Prostate gland (tissue), 2 donors: ENCODE results near the gene ROBO1. TPM values are rescaled to one million over a fixed set of nuclear protein-coding genes. Genes with fewer than 3 reads are reported as not detected.

ENCODE experiments used
- DNase-seq: peaks from one replicate; pipeline ENCODE4 v3.0.0-alpha.2; 2019; ENCODE audit warnings: low spot score
- H3K27ac ChIP-seq, 2 donors: fragments of 200-600 bp; sonication (generic); 2 replicates each; pipeline ENCODE4 v1.5.1; 2017 to 2019
- H3K27me3 ChIP-seq: fragments of 200-600 bp; sonication (generic); replicated peaks from 2 replicates; pipeline ENCODE4 v1.5.1; 2019; ENCODE audit not compliant: insufficient read depth
- H3K36me3 ChIP-seq, 2 donors: fragments of 200-600 bp; sonication (generic); 1 replicate in 1 of 2; 2 replicates in 1 of 2; pipeline versions ENCODE4 v1.5.1 to v1.8.1; 2017 to 2019
- H3K4me1 ChIP-seq: fragments of 200-600 bp; sonication (generic); replicated peaks from 2 replicates; pipeline ENCODE4 v1.5.1; 2019
- H3K4me3 ChIP-seq, 2 donors: fragments of 200-600 bp; sonication (generic); 2 replicates each; pipeline ENCODE4 v1.5.1; 2017 to 2019
- H3K9me3 ChIP-seq: fragments of 200-600 bp; sonication (generic); 2 replicates; pipeline ENCODE4 v1.5.1; 2017
- CTCF ChIP-seq, 4 experiments: fragments of 200-600 bp in 2 of 4; fragments of 450-650 bp in 2 of 4; sonication (generic) in 2 of 4; IDR thresholded peaks; 1 replicate in 3 of 4; 2 replicates in 1 of 4; pipeline ENCODE4 v1.5.1; 2016 to 2019; ENCODE audit warnings: antibody characterized with exemption in 4 of 4, mild to moderate bottlenecking in 2 of 4, moderate library complexity in 2 of 4
- POLR2A ChIP-seq: fragments of 450-650 bp; IDR thresholded peaks from one replicate; pipeline ENCODE4 v1.6.1; 2016; ENCODE audit warnings: antibody characterized with exemption, mild to moderate bottlenecking
- POLR2AphosphoS5 ChIP-seq: sonication (generic); formaldehyde crosslinking; IDR thresholded peaks from one replicate; pipeline ENCODE4 v1.6.1; 2017; ENCODE audit warnings: antibody characterized with exemption
- WGBS: methylation state at CpG from one replicate; pipeline ENCODE4 v1.1.5; 2018; 5-methylcytosine and 5-hydroxymethylcytosine counted together
- intact Hi-C: fragments of 100-400 bp; cut with DNase I; formaldehyde crosslinking; loops from one replicate; pipeline ENCODE4 v1.14.2; 2022
- total RNA-seq, 2 donors: library from RNA; depleted of rRNA; stranded (reverse); fragments of >200 nt; gene quantifications; one replicate each; pipeline ENCODE4 v1.1.0, GENCODE V29; 2016

Gene ROBO1
- total RNA-seq, 2 donors from 2014 or later = 37.6 to 50.8 TPM

- 31% methylated on average over 7 of the region's 7 CpGs for WGBS
- H3K36me3 ChIP-seq = no peaks in the 10 kb centered on the region
- no peak overlapping the region for H3K27ac ChIP-seq
- intact Hi-C loops = no loop called here
- H3K4me3 ChIP-seq = no peak overlapping the region
- TF ChIP-seq CTCF (IDR thresholded peaks at IDR 0.05) (peak in 3 of 4 experiments; percentile 49 to 63 (median 60)), POLR2AphosphoS5 (no peak), POLR2A (no peak)
- DNase-seq = no peak
- no peaks in the 10 kb centered on the region for H3K9me3 ChIP-seq
- H3K27me3 ChIP-seq = no peaks in the 10 kb centered on the region
- H3K4me1 ChIP-seq = no peaks in the 10 kb centered on the region
Observed at GRCh38 chr3:79497447-79498111, 270.2 kb downstream of the ROBO1 start.

- Histone ChIP-seq H3K4me1 (no peaks in the 10 kb centered on the region), H3K36me3 (no peaks in the 10 kb centered on the region), H3K27me3 (no peaks in the 10 kb centered on the region), H3K4me3 (no peak overlapping the region), H3K27ac (no peak overlapping the region), H3K9me3 (no peaks in the 10 kb centered on the region)
- no peak for TF ChIP-seq POLR2AphosphoS5
- TF ChIP-seq POLR2A = no peak
- no peak for DNase-seq
- WGBS = 51% methylated on average over 4 of the region's 4 CpGs
- intact Hi-C loops = no loop called here
Observed at GRCh38 chr3:79491029-79491641, 276.7 kb downstream of the ROBO1 start.

GRCh38 chr3:79490165-79491028 lies 277.4 kb downstream of the ROBO1 start:
- DNase-seq = peak; percentile 55
- no peak overlapping the region for H3K27ac ChIP-seq
- TF ChIP-seq CTCF (IDR thresholded peaks at IDR 0.05) (no peak), POLR2A (no peak), POLR2AphosphoS5 (no peak)
- 22% methylated on average over 8 of the region's 8 CpGs for WGBS
- H3K36me3 ChIP-seq = no peaks in the 10 kb centered on the region
- no peaks in the 10 kb centered on the region for H3K27me3 ChIP-seq
- H3K4me3 ChIP-seq = no peak overlapping the region
- H3K9me3 ChIP-seq = no peaks in the 10 kb centered on the region
- intact Hi-C loops = no loop called here
- H3K4me1 ChIP-seq = no peaks in the 10 kb centered on the region

- no peak for DNase-seq
- H3K4me1 ChIP-seq = no peaks in the 10 kb centered on the region
- no peak overlapping the region for H3K4me3 ChIP-seq
- 93% methylated on average over 2 of the region's 2 CpGs for whole genome bisulfite sequencing
- no peaks in the 10 kb centered on the region for H3K36me3 ChIP-seq
- intact Hi-C loops = no loop called here
- TF ChIP-seq POLR2AphosphoS5 = no peak
- TF ChIP-seq CTCF (IDR thresholded peaks at IDR 0.05) = no peak
- no peak for TF ChIP-seq POLR2A
- no peaks in the 10 kb centered on the region for H3K9me3 ChIP-seq
- no peaks in the 10 kb centered on the region for H3K27me3 ChIP-seq
- H3K27ac ChIP-seq = no peak overlapping the region
Observed at GRCh38 chr3:79488407-79488806, 279.4 kb downstream of the ROBO1 start.

GRCh38 chr3:79480746-79481145 lies 287.1 kb downstream of the ROBO1 start:
- Histone ChIP-seq H3K36me3 (no peaks in the 10 kb centered on the region), H3K27ac (no peak overlapping the region), H3K27me3 (no peaks in the 10 kb centered on the region), H3K4me3 (no peak overlapping the region), H3K4me1 (no peaks in the 10 kb centered on the region), H3K9me3 (no peaks in the 10 kb centered on the region)
- WGBS = 72% methylated on average over 1 of the region's 1 CpG
- DNase-seq = no peak
- TF ChIP-seq POLR2A (no peak), POLR2AphosphoS5 (no peak), CTCF (IDR thresholded peaks at IDR 0.05) (no peak)
- intact Hi-C loops = no loop called here
